ENCODE results near the gene VASH1. TPM values are rescaled to one million over a fixed set of nuclear protein-coding genes. Genes with fewer than 3 reads are reported as not detected.

The VASH1 gene
- total and polyA plus RNA-seq, 7 experiments from 2014 or later: 0.52 to 18.2 (median 1.7) TPM

GRCh38 chr14:76755610-76756370 lies 5.5 kb upstream of the VASH1 start:
- no peak overlapping the region for H3K4me3 Mint-ChIP-seq
- ChIA-PET CTCF (interaction anchor here (0.6 kb wide), 1 partner anchor 27 kb away, joined by 3 read pairs; no protein-coding TSS in a partner anchor), POLR2A (no interaction called here)
- Histone ChIP-seq H3K27me3 (ENCODE audit: control insufficient read depth in 2 of 2, insufficient read depth in 2 of 2, low read length in 2 of 2) (peaks cover 0 to 1% of the 10 kb centered on the region in 2 donors), H3K4me1 (ENCODE audit: control insufficient read depth in 2 of 2, insufficient read depth in 2 of 2, low read length in 2 of 2) (peaks cover 0 to 2% of the 10 kb centered on the region in 2 donors), H3K9me3 (ENCODE audit: control insufficient read depth in 2 of 3, low read length in 3 of 3) (no peaks in the 10 kb centered on the region), H3K4me3 (ENCODE audit: low read length) (no peak overlapping the region), H3K27ac (ENCODE audit: low read depth, low read length) (no peak overlapping the region), H3K36me3 (ENCODE audit: control insufficient read depth in 2 of 3, insufficient read depth in 3 of 3, low read length in 3 of 3) (no peaks in the 10 kb centered on the region)
- no peaks in the 10 kb centered on the region for H3K36me3 Mint-ChIP-seq
- H3K9me3 Mint-ChIP-seq: peaks cover 0 to 1% (median 0%) of the 10 kb centered on the region in 11 donors
- DNase-seq: no peak
- H3K4me1 Mint-ChIP-seq: peaks cover 0 to 3% (median 2%) of the 10 kb centered on the region in 7 donors
- peaks cover 7 to 34% (median 22%) of the 10 kb centered on the region in 5 donors for H3K27me3 Mint-ChIP-seq
- intact Hi-C loops (cut with micrococcal nuclease): no loop called here
- no peak for ATAC-seq
- no peak overlapping the region for H3K27ac Mint-ChIP-seq

GRCh38 chr14:76756371-76756750 lies 4.9 kb upstream of the VASH1 start:
- POLR2A ChIA-PET: no interaction called here
- intact Hi-C loops (cut with micrococcal nuclease): no loop called here
- no peaks in the 10 kb centered on the region for H3K36me3 ChIP-seq (ENCODE audit: control insufficient read depth in 2 of 3, insufficient read depth in 3 of 3, low read length in 3 of 3)
- Mint-ChIP-seq H3K4me3 (no peak overlapping the region), H3K27ac (no peak overlapping the region), H3K27me3 (peaks cover 7 to 36% (median 22%) of the 10 kb centered on the region in 5 donors), H3K9me3 (peaks cover 0 to 1% (median 0%) of the 10 kb centered on the region in 11 donors), H3K36me3 (no peaks in the 10 kb centered on the region), H3K4me1 (peaks cover 0 to 6% (median 4%) of the 10 kb centered on the region in 7 donors)
- H3K4me1 ChIP-seq (ENCODE audit: control insufficient read depth in 2 of 2, insufficient read depth in 2 of 2, low read length in 2 of 2): peaks cover 0 to 5% of the 10 kb centered on the region in 2 donors
- no peak overlapping the region for H3K4me3 ChIP-seq (ENCODE audit: low read length)
- CTCF ChIA-PET: interaction anchor here (0.6 kb wide), 1 partner anchor 27 kb away, joined by 3 read pairs; no protein-coding TSS in a partner anchor
- no peak overlapping the region for H3K27ac ChIP-seq (ENCODE audit: low read depth, low read length)
- peaks cover 0 to 5% of the 10 kb centered on the region in 2 donors for H3K27me3 ChIP-seq (ENCODE audit: control insufficient read depth in 2 of 2, insufficient read depth in 2 of 2, low read length in 2 of 2)
- ATAC-seq (no peak), DNase-seq (no peak)
- no peaks in the 10 kb centered on the region for H3K9me3 ChIP-seq (ENCODE audit: control insufficient read depth in 2 of 3, low read length in 3 of 3)

DNA sequence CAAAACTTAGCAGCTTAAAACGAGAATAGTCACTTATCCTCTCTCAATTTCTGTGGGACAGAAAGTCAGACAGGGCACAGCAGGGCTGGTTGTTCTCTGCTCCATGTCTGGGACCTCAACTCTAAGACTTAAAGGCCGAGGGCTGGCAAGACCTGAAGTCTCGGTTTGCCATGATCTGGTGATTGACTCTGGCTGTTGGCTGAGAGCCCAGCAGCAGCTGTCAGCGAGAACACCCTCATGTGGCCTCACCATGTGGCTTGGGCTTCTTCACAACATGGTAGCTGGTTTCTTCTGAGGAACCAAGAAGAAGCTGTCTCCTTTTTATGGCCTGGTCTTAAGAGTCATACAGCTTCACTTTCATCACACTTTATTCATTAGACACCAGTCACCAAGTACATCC lies 1.7 kb upstream of the VASH1 start:
- POLR2A ChIA-PET: no interaction called here
- peaks cover 7 to 61% (median 32%) of the 10 kb centered on the region in 5 donors for H3K27me3 Mint-ChIP-seq
- Histone ChIP-seq H3K36me3 (ENCODE audit: control insufficient read depth in 2 of 3, insufficient read depth in 3 of 3, low read length in 3 of 3) (no peaks in the 10 kb centered on the region), H3K4me3 (ENCODE audit: low read length) (no peak overlapping the region), H3K4me1 (ENCODE audit: control insufficient read depth in 2 of 2, insufficient read depth in 2 of 2, low read length in 2 of 2) (peaks cover 0 to 5% of the 10 kb centered on the region in 2 donors), H3K27ac (ENCODE audit: low read depth, low read length) (no peak overlapping the region), H3K27me3 (ENCODE audit: control insufficient read depth in 2 of 2, insufficient read depth in 2 of 2, low read length in 2 of 2) (peaks cover 0 to 5% of the 10 kb centered on the region in 2 donors), H3K9me3 (ENCODE audit: control insufficient read depth in 2 of 3, low read length in 3 of 3) (no peaks in the 10 kb centered on the region)
- no peaks in the 10 kb centered on the region for H3K36me3 Mint-ChIP-seq
- no peak overlapping the region for H3K27ac Mint-ChIP-seq
- peaks cover 5 to 22% (median 10%) of the 10 kb centered on the region in 7 donors for H3K4me1 Mint-ChIP-seq
- peak overlapping the region in 2 of 10 donors; percentile 58 to 64 for H3K4me3 Mint-ChIP-seq
- no peak for DNase-seq
- intact Hi-C loops (cut with micrococcal nuclease): no loop called here
- no peak for ATAC-seq
- no peaks in the 10 kb centered on the region for H3K9me3 Mint-ChIP-seq
- CTCF ChIA-PET: no interaction called here

DNA sequence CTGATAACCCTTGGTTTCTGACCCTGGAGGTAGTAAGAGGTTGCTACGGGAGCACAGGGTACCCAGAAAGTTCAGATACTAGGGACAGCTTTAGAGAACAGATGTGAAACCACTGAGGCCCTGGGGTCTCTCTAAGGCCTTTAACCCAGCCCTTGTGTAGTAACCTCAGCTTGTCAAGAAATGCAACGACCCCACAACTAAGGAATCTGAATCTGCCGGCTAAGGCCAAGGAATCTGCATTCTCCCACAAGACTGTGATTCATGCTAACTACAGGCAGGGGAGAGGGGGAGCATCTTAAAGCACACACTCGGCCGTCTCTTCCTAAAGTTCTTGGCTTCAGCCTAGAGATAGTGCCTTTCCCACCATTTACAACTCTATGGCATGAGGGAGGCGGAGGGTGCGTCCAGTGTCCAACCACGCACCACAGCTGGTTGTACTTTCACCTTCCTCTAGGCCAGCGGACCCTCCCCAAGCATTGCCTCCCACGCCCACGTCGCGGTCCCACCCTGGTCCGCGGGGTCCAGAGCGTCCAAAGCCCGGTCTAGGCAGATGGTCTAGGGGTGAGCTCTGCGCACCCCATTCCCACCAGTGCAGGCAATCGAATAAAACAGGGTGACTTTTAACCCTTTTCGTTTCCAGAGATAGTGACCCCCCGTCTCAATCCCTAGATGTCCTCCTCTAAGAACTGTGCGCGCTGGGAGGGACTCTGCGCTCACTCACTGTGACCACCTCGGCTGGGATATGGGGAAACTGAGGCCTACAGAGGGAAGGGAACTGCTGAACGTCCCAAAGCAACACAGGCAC lies 735 bp upstream of the VASH1 start:
- peaks cover 5 to 25% (median 10%) of the 10 kb centered on the region in 7 donors for H3K4me1 Mint-ChIP-seq
- no peaks in the 10 kb centered on the region for H3K36me3 ChIP-seq (ENCODE audit: control insufficient read depth in 2 of 3, insufficient read depth in 3 of 3, low read length in 3 of 3)
- no peaks in the 10 kb centered on the region for H3K36me3 Mint-ChIP-seq
- no peak for ATAC-seq
- peaks cover 0 to 5% of the 10 kb centered on the region in 2 donors for H3K27me3 ChIP-seq (ENCODE audit: control insufficient read depth in 2 of 2, insufficient read depth in 2 of 2, low read length in 2 of 2)
- ChIA-PET CTCF (no interaction called here), POLR2A (no interaction called here)
- H3K9me3 Mint-ChIP-seq: no peaks in the 10 kb centered on the region
- intact Hi-C loops (cut with micrococcal nuclease): loop anchor here (2.0 to 10.0 kb wide), 3 partner anchors 52 to 606 kb away; partner anchors contain the start of genes ANGEL1 (in 2 of the 2), CIPC (in 1 of the 2) and GPATCH2L (in 1 of the 2)
- no peak for DNase-seq
- peak overlapping the region; percentile 61 for H3K4me3 ChIP-seq (ENCODE audit: low read length)
- H3K27me3 Mint-ChIP-seq: peaks cover 7 to 68% (median 32%) of the 10 kb centered on the region in 5 donors
- H3K27ac Mint-ChIP-seq: peak overlapping the region in 1 of 9 donors; percentile 91
- no peak overlapping the region for H3K27ac ChIP-seq (ENCODE audit: low read depth, low read length)
- H3K4me1 ChIP-seq (ENCODE audit: control insufficient read depth in 2 of 2, insufficient read depth in 2 of 2, low read length in 2 of 2): peaks cover 0 to 5% of the 10 kb centered on the region in 2 donors
- no peaks in the 10 kb centered on the region for H3K9me3 ChIP-seq (ENCODE audit: control insufficient read depth in 2 of 3, low read length in 3 of 3)
- H3K4me3 Mint-ChIP-seq: peak overlapping the region; percentile 45 to 87 (median 72)

- H3K4me3 Mint-ChIP-seq: peak overlapping the region; percentile 71 to 88 (median 82)
- Histone ChIP-seq H3K4me1 (ENCODE audit: control insufficient read depth in 2 of 2, insufficient read depth in 2 of 2, low read length in 2 of 2) (peaks cover 0 to 5% of the 10 kb centered on the region in 2 donors), H3K27me3 (ENCODE audit: control insufficient read depth in 2 of 2, insufficient read depth in 2 of 2, low read length in 2 of 2) (peaks cover 0 to 5% of the 10 kb centered on the region in 2 donors), H3K27ac (ENCODE audit: low read depth, low read length) (no peak overlapping the region), H3K9me3 (ENCODE audit: control insufficient read depth in 2 of 3, low read length in 3 of 3) (no peaks in the 10 kb centered on the region), H3K36me3 (ENCODE audit: control insufficient read depth in 2 of 3, insufficient read depth in 3 of 3, low read length in 3 of 3) (no peaks in the 10 kb centered on the region), H3K4me3 (ENCODE audit: low read length) (peak overlapping the region; percentile 61)
- intact Hi-C loops (cut with micrococcal nuclease): loop anchor here (2.0 to 10.0 kb wide), 3 partner anchors 51 to 607 kb away; partner anchors contain the start of genes ANGEL1 (in 2 of the 2), CIPC (in 1 of the 2) and GPATCH2L (in 1 of the 2)
- peaks cover 5 to 25% (median 10%) of the 10 kb centered on the region in 7 donors for H3K4me1 Mint-ChIP-seq
- H3K27ac Mint-ChIP-seq: peak overlapping the region in 1 of 9 donors; percentile 44
- ChIA-PET CTCF (no interaction called here), POLR2A (interaction anchor here (1.0 kb wide), 1 partner anchor 14 kb away, joined by 3 read pairs; no protein-coding TSS in a partner anchor)
- H3K27me3 Mint-ChIP-seq: peaks cover 0 to 64% (median 22%) of the 10 kb centered on the region in 5 donors
- DNase-seq (no peak), ATAC-seq (no peak)
- no peaks in the 10 kb centered on the region for H3K9me3 Mint-ChIP-seq
- no peaks in the 10 kb centered on the region for H3K36me3 Mint-ChIP-seq
Observed at GRCh38 chr14:76761960-76762410, 717 bp downstream of the VASH1 start.

GRCh38 chr14:76762411-76763095 lies 1.3 kb downstream of the VASH1 start:
- Histone ChIP-seq H3K27ac (ENCODE audit: low read depth, low read length) (no peak overlapping the region), H3K4me3 (ENCODE audit: low read length) (peak overlapping the region; percentile 61), H3K36me3 (ENCODE audit: control insufficient read depth in 2 of 3, insufficient read depth in 3 of 3, low read length in 3 of 3) (no peaks in the 10 kb centered on the region), H3K4me1 (ENCODE audit: control insufficient read depth in 2 of 2, insufficient read depth in 2 of 2, low read length in 2 of 2) (peaks cover 0 to 5% of the 10 kb centered on the region in 2 donors), H3K27me3 (ENCODE audit: control insufficient read depth in 2 of 2, insufficient read depth in 2 of 2, low read length in 2 of 2) (peaks cover 0 to 5% of the 10 kb centered on the region in 2 donors), H3K9me3 (ENCODE audit: control insufficient read depth in 2 of 3, low read length in 3 of 3) (no peaks in the 10 kb centered on the region)
- DNase-seq (no peak), ATAC-seq (no peak)
- Mint-ChIP-seq H3K27me3 (peaks cover 0 to 64% (median 22%) of the 10 kb centered on the region in 5 donors), H3K36me3 (no peaks in the 10 kb centered on the region), H3K9me3 (no peaks in the 10 kb centered on the region), H3K4me3 (peak overlapping the region; percentile 71 to 88 (median 82)), H3K4me1 (peaks cover 5 to 27% (median 10%) of the 10 kb centered on the region in 7 donors), H3K27ac (peak overlapping the region in 1 of 9 donors; percentile 44)
- POLR2A ChIA-PET: no interaction called here
- intact Hi-C loops (cut with micrococcal nuclease): loop anchor here in 1 of 2 donors (5.0 to 10.0 kb wide), 2 partner anchors 335 to 608 kb away; partner anchors contain the start of genes CIPC and GPATCH2L
- CTCF ChIA-PET: no interaction called here

Measured in naive thymus-derived CD4-positive, alpha-beta T cell (primary cell).